Mesenchymal stem cell (in vitro differentiated cells and primary cell): ENCODE data around the gene FILIP1L.
A peak's percentile ranks its signal among the peaks of the same experiment; 100 is the strongest.

Experiments used
- DNase-seq: peaks from one replicate; pipeline ENCODE4 v3.0.0-alpha.2; 2013
- H2AFZ ChIP-seq: one replicate; pipeline ENCODE4 v1.6.1; 2013; ENCODE audit warnings: low read depth, mild to moderate bottlenecking, control low read depth, inconsistent platforms, low read length, moderate library complexity
- H2AK5ac ChIP-seq: 2 replicates; pipeline ENCODE4 v1.6.1; 2013; ENCODE audit warnings: low read length, moderate library complexity, mild to moderate bottlenecking, inconsistent platforms; ENCODE audit not compliant: severe bottlenecking
- H2BK120ac ChIP-seq: one replicate; pipeline ENCODE4 v1.6.1; 2013; ENCODE audit warnings: low read depth, mild to moderate bottlenecking, inconsistent platforms, low read length, moderate library complexity
- H2BK12ac ChIP-seq, 2 experiments: one replicate each; pipeline ENCODE4 v1.6.1; 2013; ENCODE audit warnings: inconsistent platforms in 2 of 2, low read length in 2 of 2, mild to moderate bottlenecking in 2 of 2, moderate library complexity in 2 of 2, control low read depth in 1 of 2
- H2BK15ac ChIP-seq: one replicate; pipeline ENCODE4 v1.6.1; 2013; ENCODE audit warnings: mild to moderate bottlenecking, low read depth, inconsistent platforms; ENCODE audit not compliant: poor library complexity, severe bottlenecking
- H2BK5ac ChIP-seq: 2 replicates; pipeline ENCODE4 v1.6.1; 2013; ENCODE audit warnings: low read depth, mild to moderate bottlenecking, low read length, control low read depth, inconsistent platforms; ENCODE audit not compliant: poor library complexity, severe bottlenecking
- H3K14ac ChIP-seq, 2 experiments: one replicate each; pipeline ENCODE4 v1.6.1; 2013; ENCODE audit warnings: inconsistent platforms in 2 of 2, low read length in 2 of 2, control low read depth in 1 of 2, mild to moderate bottlenecking in 1 of 2, moderate library complexity in 1 of 2
- H3K18ac ChIP-seq, 2 experiments: one replicate each; pipeline ENCODE4 v1.6.1; 2013; ENCODE audit warnings: inconsistent platforms in 2 of 2, low read length in 2 of 2, control low read depth in 1 of 2, low read depth in 1 of 2, mild to moderate bottlenecking in 1 of 2
- H3K23ac ChIP-seq, 2 experiments: one replicate each; pipeline ENCODE4 v1.6.1; 2013; ENCODE audit warnings: inconsistent platforms in 2 of 2, low read length in 2 of 2, mild to moderate bottlenecking in 2 of 2, moderate library complexity in 2 of 2, control low read depth in 1 of 2
- H3K27ac ChIP-seq: 2 replicates; pipeline ENCODE4 v1.5.1; 2013; ENCODE audit warnings: mild to moderate bottlenecking, moderate library complexity, low read length, control low read depth, inconsistent platforms; ENCODE audit not compliant: poor library complexity, severe bottlenecking
- H3K27me3 ChIP-seq, 2 experiments: 2 replicates each; pipeline versions ENCODE4 v1.6.1 to v1.7.0; 2013; ENCODE audit warnings: low read length in 2 of 2, mild to moderate bottlenecking in 2 of 2, moderate library complexity in 2 of 2, control low read depth in 1 of 2, inconsistent platforms in 1 of 2; ENCODE audit not compliant: control insufficient read depth in 1 of 2, insufficient read depth in 1 of 2
- H3K36me3 ChIP-seq, 2 experiments: 2 replicates each; pipeline versions ENCODE4 v1.6.1 to v1.7.0; 2013; ENCODE audit warnings: low read length in 2 of 2, control low read depth in 1 of 2, inconsistent platforms in 1 of 2, low read depth in 1 of 2, mild to moderate bottlenecking in 1 of 2; ENCODE audit not compliant: insufficient read depth in 2 of 2, control insufficient read depth in 1 of 2
- H3K4ac ChIP-seq, 2 experiments: one replicate each; pipeline ENCODE4 v1.6.1; 2013; ENCODE audit warnings: inconsistent platforms in 2 of 2, low read length in 2 of 2, mild to moderate bottlenecking in 2 of 2, moderate library complexity in 2 of 2, control low read depth in 1 of 2, low read depth in 1 of 2
- H3K4me1 ChIP-seq: 2 replicates; pipeline ENCODE4 v1.6.1; 2013; ENCODE audit warnings: low read depth, low read length, control low read depth; ENCODE audit not compliant: control insufficient read depth, insufficient read depth
- H3K4me2 ChIP-seq: 2 replicates; pipeline ENCODE4 v1.6.1; 2013; ENCODE audit warnings: low read length, mild to moderate bottlenecking, inconsistent platforms; ENCODE audit not compliant: poor library complexity, severe bottlenecking
- H3K4me3 ChIP-seq, 2 experiments: 2 replicates each; pipeline versions ENCODE4 v1.5.1 to v1.7.0; 2013; ENCODE audit warnings: low read length in 2 of 2, mild to moderate bottlenecking in 2 of 2, control low read depth in 1 of 2, low read depth in 1 of 2; ENCODE audit not compliant: insufficient read depth in 1 of 2
- H3K79me1 ChIP-seq: replicated peaks from 2 replicates; pipeline ENCODE4 v1.6.1; 2013; ENCODE audit warnings: mild to moderate bottlenecking, control low read depth, low read length, inconsistent platforms; ENCODE audit not compliant: poor library complexity, severe bottlenecking
- H3K9ac ChIP-seq: 2 replicates; pipeline ENCODE4 v1.7.0; 2013; ENCODE audit warnings: mild to moderate bottlenecking, low read length, moderate library complexity
- H3K9me3 ChIP-seq: 2 replicates; pipeline ENCODE4 v1.7.0; 2013; ENCODE audit warnings: mild to moderate bottlenecking, low read length; ENCODE audit not compliant: control insufficient read depth
- H4K8ac ChIP-seq: one replicate; pipeline ENCODE4 v1.6.1; 2013; ENCODE audit warnings: inconsistent platforms, mild to moderate bottlenecking, low read length, moderate library complexity
- H4K91ac ChIP-seq: one replicate; pipeline ENCODE4 v1.6.1; 2013; ENCODE audit warnings: mild to moderate bottlenecking, low read length, inconsistent platforms
- WGBS: methylation state at CpG from one replicate; pipeline ENCODE4 v1.1.7; 2013; ENCODE audit warnings: mixed read lengths; 5-methylcytosine and 5-hydroxymethylcytosine counted together

Gene FILIP1L

GRCh38 chr3:99941211-99941610, 173.1 kb downstream of the FILIP1L start:
- Histone ChIP-seq H3K14ac (no peak overlapping the region), H2AK5ac (no peak overlapping the region), H3K4me2 (no peak overlapping the region), H3K9me3 (no peaks in the 10 kb centered on the region), H2BK15ac (no peak overlapping the region), H3K79me1 (peaks cover 1% of the 10 kb centered on the region), H4K91ac (no peak overlapping the region), H3K9ac (no peak overlapping the region), H2BK120ac (no peak overlapping the region), H3K23ac (no peak overlapping the region), H3K4me3 (no peak overlapping the region), H3K4me1 (peaks cover 2% of the 10 kb centered on the region), H2AFZ (no peak overlapping the region), H3K4ac (no peak overlapping the region), H3K18ac (no peak overlapping the region), H2BK5ac (no peak overlapping the region), H3K27me3 (no peaks in the 10 kb centered on the region), H3K36me3 (no peaks in the 10 kb centered on the region), H3K27ac (no peak overlapping the region), H4K8ac (no peak overlapping the region), H2BK12ac (no peak overlapping the region)
- no peak for DNase-seq
- WGBS, result 100% methylated on average over 1 of the region's 1 CpG

GRCh38 chr3:99940350-99940749, 174.0 kb downstream of the FILIP1L start:
- H3K27me3 ChIP-seq, result no peaks in the 10 kb centered on the region
- no peak overlapping the region for H2BK120ac ChIP-seq
- peaks cover 1% of the 10 kb centered on the region for H3K79me1 ChIP-seq
- no peak overlapping the region for H3K18ac ChIP-seq
- H3K9me3 ChIP-seq, result no peaks in the 10 kb centered on the region
- no peak overlapping the region for H2AFZ ChIP-seq
- H2BK12ac ChIP-seq, result no peak overlapping the region
- no peak overlapping the region for H3K27ac ChIP-seq
- no peak overlapping the region for H2BK5ac ChIP-seq
- H3K4ac ChIP-seq, result no peak overlapping the region
- no peak overlapping the region for H3K23ac ChIP-seq
- H4K8ac ChIP-seq, result no peak overlapping the region
- H2AK5ac ChIP-seq, result peak overlapping the region; percentile 72
- 90% methylated on average over 2 of the region's 2 CpGs for WGBS
- no peak for DNase-seq
- H3K4me3 ChIP-seq, result no peak overlapping the region
- H3K9ac ChIP-seq, result peak overlapping the region; percentile 2
- no peak overlapping the region for H3K4me2 ChIP-seq
- no peak overlapping the region for H4K91ac ChIP-seq
- H2BK15ac ChIP-seq, result no peak overlapping the region
- H3K14ac ChIP-seq, result no peak overlapping the region
- H3K4me1 ChIP-seq, result peaks cover 2% of the 10 kb centered on the region
- H3K36me3 ChIP-seq, result no peaks in the 10 kb centered on the region

- H2BK15ac ChIP-seq, result no peak overlapping the region
- H3K36me3 ChIP-seq, result no peaks in the 10 kb centered on the region
- no peak overlapping the region for H3K18ac ChIP-seq
- H2BK5ac ChIP-seq, result no peak overlapping the region
- no peak overlapping the region for H3K27ac ChIP-seq
- no peak overlapping the region for H2AFZ ChIP-seq
- H4K91ac ChIP-seq, result no peak overlapping the region
- no peak overlapping the region for H2BK120ac ChIP-seq
- no peak overlapping the region for H3K14ac ChIP-seq
- no peak overlapping the region for H3K23ac ChIP-seq
- peaks cover 1% of the 10 kb centered on the region for H3K79me1 ChIP-seq
- no peak overlapping the region for H3K4ac ChIP-seq
- no peak overlapping the region for H3K4me2 ChIP-seq
- H3K27me3 ChIP-seq, result no peaks in the 10 kb centered on the region
- H4K8ac ChIP-seq, result no peak overlapping the region
- no peak for DNase-seq
- H2BK12ac ChIP-seq, result no peak overlapping the region
- peaks cover 2% of the 10 kb centered on the region for H3K4me1 ChIP-seq
- H3K9ac ChIP-seq, result peak overlapping the region; percentile 2
- H2AK5ac ChIP-seq, result no peak overlapping the region
- no peak overlapping the region for H3K4me3 ChIP-seq
- no peaks in the 10 kb centered on the region for H3K9me3 ChIP-seq
- 50% methylated on average over 1 of the region's 1 CpG for WGBS
These were observed 174.4 kb downstream of the FILIP1L start for GRCh38 chr3:99939876-99940275.

GRCh38 chr3:99938270-99938911, 175.9 kb downstream of the FILIP1L start:
- peaks cover 3% of the 10 kb centered on the region for H3K79me1 ChIP-seq
- H3K4me2 ChIP-seq, result no peak overlapping the region
- peak overlapping the region in 1 of 2 experiments; percentile 44 for H3K4me3 ChIP-seq
- no peak overlapping the region for H2BK15ac ChIP-seq
- H3K36me3 ChIP-seq, result no peaks in the 10 kb centered on the region
- peak overlapping the region; percentile 56 for H3K9ac ChIP-seq
- H2AFZ ChIP-seq, result no peak overlapping the region
- no peak for DNase-seq
- no peak overlapping the region for H4K8ac ChIP-seq
- no peak overlapping the region for H2AK5ac ChIP-seq
- H3K23ac ChIP-seq, result no peak overlapping the region
- H3K27me3 ChIP-seq, result no peaks in the 10 kb centered on the region
- peak overlapping the region; percentile 44 for H3K27ac ChIP-seq
- H3K4me1 ChIP-seq, result peaks cover 2% of the 10 kb centered on the region
- 86% methylated on average over 2 of the region's 3 CpGs for WGBS
- no peak overlapping the region for H4K91ac ChIP-seq
- no peak overlapping the region for H3K4ac ChIP-seq
- no peak overlapping the region for H3K14ac ChIP-seq
- H2BK120ac ChIP-seq, result no peak overlapping the region
- H3K18ac ChIP-seq, result no peak overlapping the region
- no peak overlapping the region for H2BK12ac ChIP-seq
- H3K9me3 ChIP-seq, result no peaks in the 10 kb centered on the region
- no peak overlapping the region for H2BK5ac ChIP-seq
